COR-L47 (cell line): ENCODE results near the gene THEM4.
"Not testable (repeated sequence)": the region's sequence is repeated elsewhere in the genome, so short reads cannot be mapped to it uniquely, and the experiment has no call there.

Experiments
- DNase-seq: peaks from one replicate; lab custom pipeline; 2025; lab: John Stamatoyannopoulos, UW

The THEM4 gene

DNA sequence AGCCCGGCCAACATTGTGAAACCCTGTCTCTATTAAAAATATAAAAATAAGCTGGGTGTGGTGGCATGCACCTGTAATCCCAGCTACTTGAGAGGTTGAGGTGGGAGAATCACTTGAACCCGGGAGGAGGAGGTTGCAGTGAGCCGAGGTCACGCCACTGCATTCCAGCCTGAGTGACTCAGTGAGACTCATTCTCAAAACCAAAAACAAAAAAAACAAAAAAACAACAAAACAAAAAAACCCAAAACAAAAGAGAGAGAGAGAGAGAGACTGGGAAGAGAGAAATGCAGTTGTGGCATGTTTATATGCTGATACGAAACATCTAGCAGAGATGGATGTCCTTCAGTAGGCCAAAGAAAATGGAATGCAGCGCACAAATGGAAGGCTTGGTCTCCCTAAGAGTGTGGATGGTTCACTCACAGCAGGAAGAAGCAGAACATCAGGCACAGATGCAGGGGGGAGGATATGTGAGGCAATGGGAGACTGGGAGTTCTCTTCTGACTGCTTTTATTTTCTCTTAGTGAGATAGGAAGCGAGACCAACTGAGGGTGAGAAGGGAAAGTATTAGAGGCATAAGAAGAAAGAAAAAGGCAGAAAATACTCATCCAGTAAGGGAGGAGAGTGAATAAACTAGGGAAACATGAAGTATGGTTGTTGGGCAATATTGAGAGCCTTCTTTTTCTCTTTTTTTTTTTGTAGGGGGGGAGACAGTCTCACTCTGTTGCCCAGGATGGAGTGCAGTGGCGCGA, 16.0 kb downstream of the THEM4 start:
- DNase-seq: no peak

DNA sequence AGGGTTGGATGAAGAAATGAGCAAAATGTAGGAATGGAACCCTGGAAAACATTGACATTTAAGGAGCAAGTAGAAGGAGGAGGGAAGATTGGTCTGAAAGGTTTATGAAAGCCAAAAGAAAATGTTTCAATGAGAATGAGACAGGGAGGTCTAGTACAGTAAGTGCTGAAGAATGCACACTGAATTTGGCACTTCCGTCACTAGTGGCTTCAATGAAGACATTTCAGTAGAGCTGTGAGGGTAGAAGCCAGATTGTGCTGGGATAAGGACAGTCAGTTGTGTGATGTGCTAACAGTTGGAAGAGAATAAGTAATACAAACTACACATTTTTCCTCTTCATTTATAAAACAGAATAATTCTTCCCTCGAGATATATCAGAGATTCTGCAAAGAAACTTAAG, 17.1 kb downstream of the THEM4 start:
- DNase-seq: no peak

GRCh38 chr1:151891512-151891911, 17.8 kb downstream of the THEM4 start:
- no peak for DNase-seq

DNA sequence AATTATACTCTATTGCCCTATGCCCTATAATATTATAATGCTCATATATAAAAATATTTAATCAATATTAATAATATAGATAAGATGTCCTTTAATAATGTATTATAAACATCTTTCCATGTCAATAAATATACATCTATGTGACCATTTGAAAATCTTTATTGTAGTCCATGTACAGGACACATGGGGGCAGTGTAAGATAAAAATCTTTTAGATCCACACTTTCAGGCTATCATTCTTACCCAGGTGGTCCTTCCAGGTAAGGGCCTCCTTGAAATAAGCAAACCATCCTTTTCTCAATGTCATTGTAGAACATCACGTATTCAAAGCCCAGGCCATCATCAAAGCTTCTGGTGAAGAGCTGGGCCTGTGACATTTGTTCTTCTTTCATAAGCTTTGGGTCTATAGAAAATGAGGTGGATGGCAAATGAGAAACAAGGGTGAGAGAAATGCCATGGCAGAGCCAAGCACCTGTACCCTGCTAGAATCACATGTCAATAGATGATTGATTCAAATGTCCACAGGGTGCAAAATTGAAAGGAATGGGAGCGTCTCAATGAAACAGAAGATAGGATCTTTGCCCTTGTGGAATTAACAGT, 20.2 kb downstream of the THEM4 start:
- peak; percentile 21 for DNase-seq

DNA sequence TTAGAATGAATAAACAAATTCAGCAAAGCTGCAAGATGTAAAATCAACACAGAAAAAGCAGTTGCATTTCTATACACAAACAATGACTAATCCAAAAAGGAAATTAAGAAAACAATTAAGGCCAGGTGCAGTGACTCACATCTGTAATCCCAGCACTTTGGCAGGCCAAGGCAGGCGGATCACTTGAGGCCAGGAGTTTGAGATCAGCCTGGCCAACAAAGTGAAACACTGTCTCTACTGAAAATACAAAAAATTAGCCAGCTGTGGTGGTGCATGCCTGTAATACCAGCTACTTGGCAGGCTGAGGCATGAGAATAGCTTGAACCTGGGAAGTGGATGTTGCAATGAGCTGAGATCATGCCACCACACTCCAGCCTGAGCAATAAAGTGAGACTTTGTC, 22.3 kb downstream of the THEM4 start:
- no peak for DNase-seq

DNA sequence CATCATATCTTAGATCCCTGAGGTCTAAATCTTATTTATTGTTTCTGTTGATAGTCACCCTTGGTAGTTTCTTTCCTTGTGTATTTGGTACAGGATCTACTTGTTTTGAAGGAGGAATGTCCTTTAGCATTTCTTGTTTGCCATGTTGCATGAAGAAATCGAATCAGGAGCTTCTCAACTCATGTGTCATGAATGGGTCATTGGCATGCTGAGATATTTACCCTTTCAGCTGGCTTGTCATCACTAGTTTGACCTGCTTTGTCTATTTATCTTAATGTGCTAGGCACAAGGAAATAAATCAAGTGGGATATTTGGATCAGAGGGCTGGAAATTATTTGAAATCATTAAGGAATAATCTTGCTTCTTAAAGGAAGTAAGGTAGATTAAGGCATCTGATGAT, 23.8 kb downstream of the THEM4 start:
- DNase-seq: no peak

- not testable (repeated sequence) for DNase-seq
These were observed 24.4 kb downstream of the THEM4 start for GRCh38 chr1:151884879-151885278.

DNA sequence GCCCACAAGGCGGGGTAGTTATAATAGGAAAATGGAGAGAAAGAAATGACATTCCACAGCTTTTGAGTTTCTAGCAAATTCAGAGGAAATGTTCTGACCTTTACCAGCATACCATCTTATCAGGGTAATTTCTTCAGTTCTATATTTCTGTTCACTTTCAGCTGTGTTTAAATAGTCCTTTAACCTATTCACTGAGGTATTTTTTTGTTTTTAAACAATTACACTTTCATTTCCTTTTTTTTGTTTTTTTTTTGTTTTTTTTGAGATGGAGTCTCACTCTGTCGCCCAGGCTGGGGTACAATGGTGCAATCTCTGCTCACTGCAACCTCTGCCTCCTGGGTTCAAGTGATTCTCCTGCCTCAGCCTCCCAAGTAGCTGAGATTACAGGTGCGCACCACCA, 24.9 kb downstream of the THEM4 start:
- DNase-seq: not testable (repeated sequence)

- DNase-seq: not testable (repeated sequence)
These were observed 25.4 kb downstream of the THEM4 start for GRCh38 chr1:151883898-151884297.

DNA sequence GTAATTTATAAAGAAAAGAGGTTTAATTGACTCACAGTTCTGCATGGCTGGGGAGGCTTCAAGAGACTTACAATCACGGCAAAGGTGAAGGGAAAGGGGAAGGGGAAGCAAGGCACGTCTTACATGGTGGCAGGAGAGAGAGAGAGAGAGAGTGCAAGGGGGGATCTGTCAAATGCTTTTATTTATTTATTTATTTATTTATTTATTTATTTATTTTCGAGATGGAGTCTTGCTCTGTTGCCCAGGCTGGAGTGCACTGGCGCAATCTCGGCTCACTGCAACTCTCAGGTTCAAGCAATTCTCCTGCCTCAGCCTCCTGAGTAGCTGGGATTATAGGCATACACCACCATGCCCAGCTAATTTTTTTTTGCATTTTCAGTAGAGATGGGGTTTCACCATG, 26.4 kb downstream of the THEM4 start:
- DNase-seq: not testable (repeated sequence)

GRCh38 chr1:151882466-151882865, 26.8 kb downstream of the THEM4 start:
- no peak for DNase-seq

DNA sequence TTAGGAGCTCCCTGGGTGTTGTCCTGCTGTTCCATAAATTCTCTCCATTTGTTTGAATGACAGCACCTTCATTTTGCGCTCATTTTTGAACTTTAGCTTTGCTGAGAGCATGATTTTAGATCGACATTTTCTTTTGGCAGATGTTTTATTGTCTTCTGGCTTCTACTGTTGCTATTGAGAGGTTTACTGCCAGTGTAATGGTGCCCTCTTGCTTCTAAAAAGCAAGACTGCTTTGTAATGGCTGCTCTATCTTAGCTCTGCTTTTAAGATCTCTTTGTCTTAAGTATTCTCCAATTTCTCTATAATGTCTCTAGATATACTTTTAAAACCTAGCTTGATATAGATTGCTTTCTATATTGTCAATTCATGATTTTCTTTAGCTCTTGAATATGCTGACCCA, 27.8 kb downstream of the THEM4 start:
- DNase-seq: no peak

GRCh38 chr1:151875419-151876097, 33.8 kb downstream of the THEM4 start:
- no peak for DNase-seq

DNA sequence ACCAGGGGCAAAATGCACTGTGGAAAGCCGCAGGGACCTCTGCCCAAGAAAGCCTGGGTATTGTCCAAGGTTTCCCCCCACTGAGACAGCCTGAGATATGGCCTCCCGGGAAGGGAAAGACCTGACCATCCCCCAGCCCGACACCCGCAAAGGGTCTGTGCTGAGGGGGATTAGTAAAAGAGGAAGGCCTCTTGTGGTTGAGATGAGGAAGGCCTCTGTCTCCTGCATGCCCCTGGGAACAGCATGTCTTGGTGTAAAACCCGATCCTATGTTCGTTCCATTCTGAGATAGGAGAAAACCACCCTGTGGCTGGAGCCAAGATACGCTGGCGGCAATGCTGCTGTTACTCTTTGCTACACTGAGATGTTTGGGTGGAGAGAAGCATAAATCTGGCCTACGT, 36.5 kb downstream of the THEM4 start:
- not testable (repeated sequence) for DNase-seq

- DNase-seq: no peak
These were observed 37.9 kb downstream of the THEM4 start for GRCh38 chr1:151871284-151872030.

GRCh38 chr1:151868486-151868885, 40.8 kb downstream of the THEM4 start:
- no peak for DNase-seq

DNA sequence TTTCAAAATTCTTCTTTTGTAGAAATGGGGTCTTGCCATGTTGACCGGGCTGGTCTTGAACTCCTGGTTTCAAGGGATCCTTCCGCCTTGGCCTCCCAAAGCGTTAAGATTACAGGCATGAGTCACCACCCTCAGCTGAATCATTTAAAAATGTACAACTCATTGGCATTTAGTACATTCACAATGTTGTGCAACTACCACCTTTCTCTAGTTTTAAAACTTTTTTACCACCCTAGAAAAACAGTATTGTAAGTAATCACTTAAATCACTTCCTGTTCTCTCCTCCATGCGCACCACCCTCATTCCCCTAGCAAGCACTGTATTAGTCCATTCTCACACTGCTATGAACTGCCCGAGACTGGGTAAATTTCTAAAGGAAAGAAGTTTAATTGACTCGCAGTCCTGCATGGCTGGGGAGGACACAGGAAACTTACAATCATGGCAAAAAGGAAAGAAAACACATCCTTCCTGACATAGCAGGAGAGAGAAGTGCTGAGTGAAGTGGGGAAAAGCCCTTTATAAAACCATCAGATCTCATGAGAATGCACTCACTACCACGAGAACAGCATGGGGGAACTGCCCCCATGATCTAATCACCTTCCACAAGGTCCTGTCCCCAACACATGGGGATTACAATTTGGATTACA, 41.4 kb downstream of the THEM4 start:
- DNase-seq: no peak

DNA sequence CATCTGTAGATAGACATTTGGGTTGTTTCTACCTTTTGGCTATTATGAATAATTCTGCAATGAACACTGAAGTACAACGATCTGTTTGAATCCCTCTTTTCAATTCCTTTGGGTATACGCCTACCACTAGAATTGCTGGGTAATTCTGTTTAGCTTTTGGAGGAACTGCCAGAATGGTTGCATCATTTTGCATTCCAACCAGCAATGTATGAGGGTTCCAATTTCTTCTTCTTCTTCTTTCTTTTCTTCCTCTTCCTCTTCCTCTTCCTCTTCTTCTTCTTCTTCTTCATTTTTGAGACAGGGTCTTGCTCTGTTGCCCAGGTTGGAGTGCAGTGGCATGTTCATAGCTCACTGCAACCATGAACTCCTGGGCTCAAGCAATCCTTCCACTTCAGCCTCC, 42.0 kb downstream of the THEM4 start:
- DNase-seq: no peak

DNA sequence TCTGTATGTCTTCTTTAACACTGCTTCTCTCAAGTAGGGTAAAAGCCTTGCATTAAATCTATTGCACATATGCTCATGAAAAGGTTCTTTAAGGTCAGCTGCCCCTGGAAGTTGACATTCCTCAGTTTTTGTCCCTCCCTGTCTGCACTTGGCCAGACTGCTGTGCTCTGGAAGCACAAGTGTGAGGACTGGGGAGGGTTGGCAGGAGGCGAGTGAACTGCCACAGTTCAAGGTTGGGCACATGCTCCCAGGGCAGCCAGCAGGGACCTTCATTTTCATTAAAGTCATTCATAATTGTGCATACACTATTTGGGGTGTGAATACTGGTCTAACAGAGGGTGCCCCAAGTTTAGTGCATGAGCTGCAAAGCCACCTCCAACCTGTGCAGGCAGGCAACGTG, 44.9 kb downstream of the THEM4 start:
- no peak for DNase-seq

GRCh38 chr1:151862604-151863003, 46.7 kb downstream of the THEM4 start:
- no peak for DNase-seq

DNA sequence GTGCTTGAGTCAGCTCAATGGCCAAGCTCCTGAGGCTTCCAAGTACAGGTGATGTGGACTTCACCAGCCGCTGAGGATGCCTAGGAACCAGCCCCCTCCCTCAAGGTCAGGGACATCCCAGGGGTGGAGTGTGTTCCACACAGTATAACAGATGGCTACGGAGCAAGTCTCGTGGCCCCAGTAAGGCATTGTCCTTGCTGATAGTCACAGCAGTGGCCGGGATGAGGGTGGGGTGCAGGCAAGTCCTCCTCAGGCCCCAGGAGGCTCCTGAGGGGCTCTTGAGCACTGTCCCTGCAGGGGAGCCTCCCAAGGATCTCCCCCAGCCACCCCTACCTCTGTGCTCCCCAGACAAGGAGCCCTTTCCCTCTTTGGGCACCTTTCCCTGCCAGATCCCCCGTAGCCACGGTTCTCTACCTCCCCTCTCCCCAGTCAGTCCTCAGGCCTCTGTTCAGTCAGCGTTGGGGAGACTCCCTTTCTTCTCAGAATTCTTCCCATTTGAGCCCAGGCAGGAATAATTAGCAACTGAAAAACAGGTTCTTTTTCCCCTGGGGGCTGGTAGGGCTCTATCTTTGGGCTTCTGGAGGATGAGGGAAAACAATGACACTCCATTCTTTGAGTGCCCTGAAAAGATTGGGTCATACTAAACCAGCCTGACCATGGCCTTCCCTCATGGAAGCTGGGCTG, 48.7 kb downstream of the THEM4 start:
- no peak for DNase-seq

DNA sequence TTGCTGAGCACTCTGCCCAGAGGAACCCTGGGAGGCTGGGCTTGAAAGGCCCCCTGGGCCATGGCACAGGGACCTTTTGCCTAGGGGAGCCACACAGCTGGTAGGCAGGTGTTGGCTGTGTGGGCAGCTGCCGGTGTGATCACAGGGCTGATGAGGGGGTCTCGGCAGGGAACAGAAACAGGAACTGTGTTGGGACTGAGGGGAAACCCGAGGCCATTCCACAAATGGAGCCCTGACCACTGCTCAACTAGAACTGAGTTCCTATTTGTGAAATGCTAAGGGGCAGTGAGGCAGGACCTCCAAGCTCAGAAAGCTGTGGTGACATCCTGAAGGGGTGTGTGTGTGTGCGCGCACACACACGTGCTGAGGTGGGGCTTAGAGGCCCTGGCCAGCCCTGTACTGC, 49.4 kb downstream of the THEM4 start:
- no peak for DNase-seq
